ENCODE results near the gene CSMD2.
"Not testable (repeated sequence)": the region's sequence is repeated elsewhere in the genome, so short reads cannot be mapped to it uniquely, and the experiment has no call there.

Gene CSMD2

GRCh38 chr1:34108269-34108668 lies 56.8 kb downstream of the CSMD2 start:
- DNase-seq (ENCODE audit: low spot score) = no peak

GRCh38 chr1:34101151-34101550 lies 63.9 kb downstream of the CSMD2 start:
- no peak for DNase-seq (ENCODE audit: low spot score)

GRCh38 chr1:34100332-34100731 lies 64.7 kb downstream of the CSMD2 start:
- DNase-seq (ENCODE audit: low spot score) = no peak

GRCh38 chr1:34092399-34092798 lies 72.6 kb downstream of the CSMD2 start:
- not testable (repeated sequence) for DNase-seq (ENCODE audit: low spot score)

GRCh38 chr1:34089731-34090130 lies 75.3 kb downstream of the CSMD2 start:
- no peak for DNase-seq (ENCODE audit: low spot score)

GRCh38 chr1:34087986-34088385 lies 77.0 kb downstream of the CSMD2 start:
- no peak for DNase-seq (ENCODE audit: low spot score)

GRCh38 chr1:34086561-34086960 lies 78.5 kb downstream of the CSMD2 start:
- no peak for DNase-seq (ENCODE audit: low spot score)

GRCh38 chr1:34083974-34084373 lies 81.1 kb downstream of the CSMD2 start:
- DNase-seq (ENCODE audit: low spot score) = no peak

- DNase-seq (ENCODE audit: low spot score) = not testable (repeated sequence)
Observed at GRCh38 chr1:34082085-34082670, 82.9 kb downstream of the CSMD2 start.

GRCh38 chr1:34078383-34078782 lies 86.6 kb downstream of the CSMD2 start:
- DNase-seq (ENCODE audit: low spot score) = no peak

- DNase-seq (ENCODE audit: low spot score) = no peak
Observed at GRCh38 chr1:34075576-34075975, 89.5 kb downstream of the CSMD2 start.

GRCh38 chr1:34073028-34073695 lies 91.9 kb downstream of the CSMD2 start:
- no peak for DNase-seq (ENCODE audit: low spot score)

GRCh38 chr1:34070201-34070836 lies 94.7 kb downstream of the CSMD2 start:
- no peak for DNase-seq (ENCODE audit: low spot score)

GRCh38 chr1:34066981-34067603 lies 97.9 kb downstream of the CSMD2 start:
- DNase-seq (ENCODE audit: low spot score) = no peak

GRCh38 chr1:34066166-34066565 lies 98.9 kb downstream of the CSMD2 start:
- DNase-seq (ENCODE audit: low spot score) = no peak

- DNase-seq (ENCODE audit: low spot score) = no peak
Observed at GRCh38 chr1:34065498-34065897, 99.5 kb downstream of the CSMD2 start.

- DNase-seq (ENCODE audit: low spot score) = no peak
Observed at GRCh38 chr1:34060901-34061415, 104.1 kb downstream of the CSMD2 start.

- no peak for DNase-seq (ENCODE audit: low spot score)
Observed at GRCh38 chr1:34060187-34060730, 104.8 kb downstream of the CSMD2 start.

- no peak for DNase-seq (ENCODE audit: low spot score)
Observed at GRCh38 chr1:34057347-34058130, 107.5 kb downstream of the CSMD2 start.

- DNase-seq (ENCODE audit: low spot score) = no peak
Observed at GRCh38 chr1:34055818-34056217, 109.2 kb downstream of the CSMD2 start.

GRCh38 chr1:34054920-34055319 lies 110.1 kb downstream of the CSMD2 start:
- no peak for DNase-seq (ENCODE audit: low spot score)

GRCh38 chr1:34053660-34054059 lies 111.4 kb downstream of the CSMD2 start:
- DNase-seq (ENCODE audit: low spot score) = no peak
